RPMI8226 (cell line): Measurements from ENCODE around the gene TUT4.
"Not testable (repeated sequence)": the region's sequence is repeated elsewhere in the genome, so short reads cannot be mapped to it uniquely, and the experiment has no call there.

Experiments used
- DNase-seq: peaks from one replicate; pipeline ENCODE4 v3.0.0-alpha.2; 2015

The TUT4 gene

GRCh38 chr1:52552505-52553361 lies at the start of gene TUT4:
TUT4 (minus strand) TSS chr1:52553092; CDS start chr1:52526280, 26,812 bp downstream.
- peak; percentile 87 for DNase-seq

- DNase-seq = peak; percentile 65
Measured at GRCh38 chr1:52601991-52602855, 49.3 kb upstream of the TUT4 start, which contains the start of gene GPX7. GPX7 (plus strand) TSS chr1:52602371; CDS start chr1:52602410, 39 bp downstream.

GRCh38 chr1:52601519-52601918 lies 48.6 kb upstream of the TUT4 start:
- no peak for DNase-seq

- DNase-seq = no peak
Measured at GRCh38 chr1:52600533-52601179, 47.8 kb upstream of the TUT4 start.

- no peak for DNase-seq
Measured at GRCh38 chr1:52599236-52599635, 46.3 kb upstream of the TUT4 start.

- no peak for DNase-seq
Measured at GRCh38 chr1:52598729-52599128, 45.8 kb upstream of the TUT4 start.

GRCh38 chr1:52597912-52598311 lies 45.0 kb upstream of the TUT4 start:
- no peak for DNase-seq

GRCh38 chr1:52595061-52595460 lies 42.2 kb upstream of the TUT4 start:
- DNase-seq = no peak

GRCh38 chr1:52593495-52593894 lies 40.6 kb upstream of the TUT4 start:
- no peak for DNase-seq

- no peak for DNase-seq
Measured at GRCh38 chr1:52592637-52593323, 39.9 kb upstream of the TUT4 start.

- no peak for DNase-seq
Measured at GRCh38 chr1:52590266-52590665, 37.4 kb upstream of the TUT4 start.

GRCh38 chr1:52588535-52588934 lies 35.6 kb upstream of the TUT4 start:
- DNase-seq = no peak

GRCh38 chr1:52588027-52588426 lies 35.1 kb upstream of the TUT4 start:
- DNase-seq = no peak

GRCh38 chr1:52585474-52585873 lies 32.6 kb upstream of the TUT4 start:
- DNase-seq = no peak

- no peak for DNase-seq
Measured at GRCh38 chr1:52582116-52582696, 29.3 kb upstream of the TUT4 start.

- no peak for DNase-seq
Measured at GRCh38 chr1:52580283-52580682, 27.4 kb upstream of the TUT4 start.

GRCh38 chr1:52579415-52579814 lies 26.5 kb upstream of the TUT4 start:
- DNase-seq = peak; percentile 71

- not testable (repeated sequence) for DNase-seq
Measured at GRCh38 chr1:52578066-52578465, 25.2 kb upstream of the TUT4 start.

GRCh38 chr1:52576074-52576473 lies 23.2 kb upstream of the TUT4 start:
- DNase-seq = no peak

GRCh38 chr1:52574594-52574993 lies 21.7 kb upstream of the TUT4 start:
- no peak for DNase-seq

GRCh38 chr1:52572387-52572786 lies 19.5 kb upstream of the TUT4 start:
- no peak for DNase-seq

GRCh38 chr1:52571783-52572182 lies 18.9 kb upstream of the TUT4 start:
- DNase-seq = peak; percentile 17
